GM13977 (cell line): ENCODE data around the gene EPS8L3.
"Not testable (repeated sequence)": the region's sequence is repeated elsewhere in the genome, so short reads cannot be mapped to it uniquely, and the experiment has no call there.

ENCODE experiments used
- DNase-seq: peaks from one replicate; pipeline ENCODE4 v3.0.0; 2012; ENCODE audit warnings: low spot score
- in situ Hi-C: fragments of 300-500 bp; cut with MboI; formaldehyde crosslinking; loops from one replicate; pipeline ENCODE4 v1.12.0; 2022; ENCODE audit warnings: low sequenced_read_pairs, low pct_unique_long_range_greater_than_20kb, mixed read lengths, inconsistent platforms; ENCODE audit not compliant: unreplicated experiment
- TF ChIP-seq, protein P1 (sequence below): IDR thresholded peaks from 2 replicates; pipeline ENCODE4 v1.5.1; 2012; ENCODE audit warnings: mild to moderate bottlenecking, control low read depth; ENCODE audit not compliant: insufficient read depth; ENCODE audit errors: extremely low read depth, missing control alignments

Gene EPS8L3

DNA sequence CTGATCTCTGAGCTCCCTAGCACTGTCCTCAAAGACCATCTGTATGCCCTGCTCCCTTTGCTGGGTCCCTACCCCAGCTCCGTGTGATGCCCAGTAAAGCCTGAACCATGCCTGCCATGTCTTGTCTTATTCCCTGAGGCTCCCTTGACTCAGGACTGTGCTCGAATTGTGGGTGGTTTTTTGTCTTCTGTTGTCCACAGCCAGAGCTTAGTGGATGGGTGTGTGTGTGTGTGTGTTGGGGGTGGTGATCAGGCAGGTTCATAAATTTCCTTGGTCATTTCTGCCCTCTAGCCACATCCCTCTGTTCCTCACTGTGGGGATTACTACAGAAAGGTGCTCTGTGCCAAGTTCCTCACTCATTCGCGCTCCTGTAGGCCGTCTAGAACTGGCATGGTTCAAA, 46.0 kb downstream of the EPS8L3 start:
- TF ChIP-seq, protein P1, sequence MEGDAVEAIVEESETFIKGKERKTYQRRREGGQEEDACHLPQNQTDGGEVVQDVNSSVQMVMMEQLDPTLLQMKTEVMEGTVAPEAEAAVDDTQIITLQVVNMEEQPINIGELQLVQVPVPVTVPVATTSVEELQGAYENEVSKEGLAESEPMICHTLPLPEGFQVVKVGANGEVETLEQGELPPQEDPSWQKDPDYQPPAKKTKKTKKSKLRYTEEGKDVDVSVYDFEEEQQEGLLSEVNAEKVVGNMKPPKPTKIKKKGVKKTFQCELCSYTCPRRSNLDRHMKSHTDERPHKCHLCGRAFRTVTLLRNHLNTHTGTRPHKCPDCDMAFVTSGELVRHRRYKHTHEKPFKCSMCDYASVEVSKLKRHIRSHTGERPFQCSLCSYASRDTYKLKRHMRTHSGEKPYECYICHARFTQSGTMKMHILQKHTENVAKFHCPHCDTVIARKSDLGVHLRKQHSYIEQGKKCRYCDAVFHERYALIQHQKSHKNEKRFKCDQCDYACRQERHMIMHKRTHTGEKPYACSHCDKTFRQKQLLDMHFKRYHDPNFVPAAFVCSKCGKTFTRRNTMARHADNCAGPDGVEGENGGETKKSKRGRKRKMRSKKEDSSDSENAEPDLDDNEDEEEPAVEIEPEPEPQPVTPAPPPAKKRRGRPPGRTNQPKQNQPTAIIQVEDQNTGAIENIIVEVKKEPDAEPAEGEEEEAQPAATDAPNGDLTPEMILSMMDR = no peak
- no peak for DNase-seq
- in situ Hi-C loops = no loop called here

DNA sequence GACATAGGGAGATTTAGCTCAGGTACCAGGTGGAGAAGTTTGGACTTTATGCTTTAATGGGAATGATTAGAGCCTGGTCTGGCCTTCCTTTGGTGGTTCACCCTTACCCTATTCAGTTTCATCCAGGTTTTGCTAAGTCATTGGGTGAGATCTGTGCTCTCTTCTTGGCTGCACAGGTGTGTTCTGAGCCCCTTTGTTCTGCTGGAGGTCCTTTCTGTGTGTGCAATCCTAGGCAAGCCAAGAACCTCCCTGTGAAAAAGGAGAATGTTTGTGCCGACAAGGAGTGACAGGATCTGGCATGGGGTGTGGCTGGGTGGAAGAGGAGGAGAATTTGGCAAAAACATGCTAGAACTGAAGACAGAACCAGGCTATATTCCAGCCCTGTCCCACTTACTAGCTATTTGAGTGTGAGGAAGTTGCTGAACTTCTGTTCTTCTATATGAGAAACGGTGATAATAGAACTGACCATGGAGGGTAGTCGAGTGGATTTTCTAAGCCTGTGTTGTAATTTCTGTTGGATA, 47.1 kb downstream of the EPS8L3 start:
- in situ Hi-C loops = no loop called here
- TF ChIP-seq, protein P1 = no peak
- DNase-seq = peak; percentile 6

DNA sequence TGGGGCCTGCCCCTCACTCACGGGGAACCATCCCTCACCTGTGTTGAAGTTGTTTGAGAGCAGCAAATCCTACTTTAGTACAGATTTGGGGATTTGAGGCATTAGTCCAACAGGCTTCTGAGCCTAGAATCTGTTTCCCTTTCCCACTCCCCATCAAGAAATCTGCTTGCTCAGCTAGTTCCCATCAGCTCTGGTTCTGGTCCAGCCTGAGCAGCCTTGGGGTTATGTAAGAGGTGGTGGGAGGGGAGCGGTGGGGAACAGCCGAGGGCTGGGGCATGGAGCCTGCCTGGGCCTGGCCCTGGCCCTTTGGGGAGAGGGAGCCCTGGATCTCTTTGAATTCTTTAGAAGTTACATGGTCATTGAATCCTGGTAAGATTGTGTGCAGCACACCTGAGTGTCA, 47.6 kb downstream of the EPS8L3 start:
- peak; percentile 1 for DNase-seq
- in situ Hi-C loops = no loop called here
- TF ChIP-seq, protein P1 = no peak

DNA sequence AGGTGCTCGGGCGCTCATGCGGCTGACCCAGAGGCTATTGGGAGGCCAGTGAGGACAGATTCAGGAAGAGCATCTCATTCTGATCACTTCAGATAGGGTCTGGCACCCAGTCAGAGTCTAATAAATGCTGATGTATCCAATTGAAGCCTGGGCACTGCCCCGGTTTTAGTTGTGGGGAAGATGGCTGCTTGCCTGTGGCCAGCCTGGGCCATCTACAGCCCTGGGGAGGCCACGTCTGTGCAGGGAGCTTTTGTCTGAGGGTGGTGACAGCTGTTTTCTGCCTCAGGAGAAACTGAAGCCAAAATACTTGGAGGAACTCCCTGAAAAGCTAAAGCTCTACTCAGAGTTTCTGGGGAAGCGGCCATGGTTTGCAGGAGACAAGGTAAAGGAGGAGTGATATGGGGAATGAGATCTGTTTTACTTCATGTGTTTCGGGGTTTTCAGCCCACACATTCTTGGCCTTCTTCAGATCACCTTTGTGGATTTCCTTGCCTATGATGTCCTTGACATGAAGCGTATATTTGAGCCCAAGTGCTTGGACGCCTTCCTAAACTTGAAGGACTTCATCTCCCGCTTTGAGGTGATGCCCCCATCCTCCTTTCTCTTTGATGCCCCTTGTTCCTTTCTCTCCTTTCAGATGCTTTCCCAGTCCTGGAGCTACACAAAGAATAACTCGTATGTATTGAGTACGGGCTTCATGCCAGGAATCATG, 48.9 kb downstream of the EPS8L3 start:
- in situ Hi-C loops = no loop called here
- TF ChIP-seq, protein P1 = no peak
- peak; percentile 4 for DNase-seq

DNA sequence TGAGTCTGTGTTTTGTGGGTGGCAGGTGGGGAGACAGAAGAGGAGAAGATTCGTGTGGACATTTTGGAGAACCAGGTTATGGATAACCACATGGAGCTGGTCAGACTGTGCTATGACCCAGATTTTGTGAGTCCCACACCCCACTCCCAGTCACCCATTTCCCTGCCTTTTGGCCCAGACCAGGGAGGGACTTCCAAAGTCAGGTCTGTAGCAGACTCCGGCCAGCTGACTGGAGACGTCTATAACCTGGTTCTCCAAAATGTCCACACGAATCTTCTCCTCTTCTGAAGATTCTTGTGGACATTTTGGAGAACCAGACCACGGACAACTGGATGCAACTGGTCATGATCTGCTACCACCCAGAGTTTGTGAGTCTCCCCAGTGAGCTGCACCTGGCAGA, 50.1 kb downstream of the EPS8L3 start:
- in situ Hi-C loops = no loop called here
- TF ChIP-seq, protein P1 = no peak
- DNase-seq = peak; percentile 3

DNA sequence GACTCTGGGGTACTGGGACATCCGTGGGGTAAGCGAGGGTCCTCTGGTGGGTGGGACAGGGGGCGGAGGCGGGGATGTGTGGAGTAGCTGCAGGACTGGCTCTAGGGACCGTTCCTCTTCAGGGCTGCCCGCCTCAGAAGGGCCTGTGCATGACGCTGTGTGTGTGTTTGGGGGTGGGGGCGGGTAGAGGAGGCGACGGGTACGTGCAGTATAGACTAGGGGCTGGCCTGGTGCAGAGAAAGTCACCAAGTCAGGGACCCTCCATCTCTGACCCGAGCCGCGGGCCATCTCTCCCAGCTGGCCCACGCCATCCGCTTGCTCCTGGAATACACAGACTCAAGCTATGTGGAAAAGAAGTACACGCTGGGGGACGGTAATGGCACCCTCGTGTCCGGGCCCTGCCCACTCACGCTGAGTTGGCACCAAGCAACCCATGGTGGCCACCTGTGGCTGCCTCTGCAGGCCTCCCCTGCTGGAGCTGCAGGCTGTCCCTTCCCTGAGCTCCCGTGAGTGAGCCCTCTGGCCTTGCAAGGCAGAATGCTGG, 51.3 kb downstream of the EPS8L3 start:
- DNase-seq = peak; percentile 4
- in situ Hi-C loops = no loop called here
- TF ChIP-seq, protein P1 = no peak

DNA sequence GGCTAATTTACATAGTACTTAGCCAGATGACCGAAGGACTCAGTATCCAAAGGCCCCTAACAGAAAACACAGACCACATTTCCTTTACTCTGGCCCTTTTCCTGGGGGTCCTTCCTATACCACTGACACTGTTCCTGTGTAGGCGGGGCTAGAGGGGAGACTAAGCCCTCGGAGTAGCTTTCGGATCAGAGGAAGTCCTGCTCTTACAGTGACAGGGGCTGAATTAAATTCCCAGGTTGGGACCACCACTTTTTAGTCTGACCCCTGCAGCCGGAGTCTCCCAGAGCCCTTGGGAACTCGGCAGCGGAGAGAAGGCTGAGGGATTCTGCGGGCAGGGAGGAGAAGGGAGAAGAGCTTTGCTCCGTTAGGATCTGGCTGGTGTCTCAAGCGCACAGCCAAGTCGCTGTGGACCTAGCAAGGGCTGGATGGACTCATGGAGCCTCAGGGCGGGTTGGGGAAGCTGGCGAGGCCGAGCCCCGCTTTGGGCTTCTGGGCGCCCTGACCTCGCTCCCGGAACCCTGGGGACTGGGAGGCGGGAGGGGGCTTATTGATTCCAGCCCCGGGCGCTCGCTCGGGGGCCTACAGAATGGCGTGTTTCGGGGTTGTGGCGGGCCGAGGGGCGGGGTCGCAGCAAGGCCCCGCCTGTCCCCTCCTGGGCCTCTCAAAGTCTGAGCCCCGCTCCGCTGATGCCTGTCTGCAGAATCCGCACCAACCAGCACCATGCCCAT, 52.0 kb downstream of the EPS8L3 start, which contains the start of gene GSTM5:
Gene GSTM5 (plus strand): TSS at position 659 of the 728 bp plus-strand sequence. CDS start 62 bp downstream, at position 721.
- in situ Hi-C loops, DNase-seq: not testable (repeated sequence)

DNA sequence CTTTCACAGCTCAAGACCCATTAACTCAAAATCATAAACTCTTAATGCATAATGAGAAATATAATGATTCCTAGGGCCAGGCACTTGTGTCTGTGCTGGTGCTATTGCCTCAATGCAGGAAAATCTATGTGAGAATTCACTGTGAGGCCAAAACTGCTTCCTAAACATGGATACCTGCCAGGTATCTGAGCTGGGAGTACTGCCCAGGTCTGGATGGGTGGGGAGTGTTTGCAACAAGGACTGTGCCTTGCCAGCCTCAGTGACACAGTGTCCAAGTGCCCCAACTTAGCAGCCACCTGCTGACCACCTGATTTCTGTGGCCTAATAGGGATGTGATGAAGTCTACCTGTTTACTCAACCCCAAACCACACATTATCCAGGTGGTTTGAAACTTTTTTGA, 53.9 kb downstream of the EPS8L3 start:
- in situ Hi-C loops, DNase-seq: not testable (repeated sequence)

DNA sequence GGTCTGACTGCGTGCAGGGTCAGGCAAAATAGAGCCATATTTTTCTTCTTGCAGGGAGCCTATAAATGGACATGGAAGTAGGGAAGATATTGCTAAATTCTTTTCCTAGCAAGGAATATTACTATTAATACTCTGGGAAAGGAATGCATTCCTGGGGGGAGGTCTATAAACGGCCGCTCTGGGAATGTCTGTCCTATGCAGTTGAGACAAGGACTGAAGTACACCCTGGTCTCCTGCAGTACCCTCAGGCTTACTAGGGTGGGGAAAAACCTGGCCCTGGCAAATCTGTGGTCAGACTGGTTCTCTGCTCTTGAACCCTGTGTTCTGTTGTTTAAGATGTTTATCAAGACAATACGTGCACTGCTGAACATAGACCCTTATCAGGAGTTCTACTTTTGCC, 54.8 kb downstream of the EPS8L3 start:
- in situ Hi-C loops, DNase-seq: not testable (repeated sequence)
